RWPE2 (cell line): ENCODE results near the gene HOTAIR.
A peak's percentile ranks its signal among the peaks of the same experiment; 100 is the strongest.

ENCODE experiments used
- ATAC-seq: fragments of 200-7000 bp; cut with Tn5 transposase; 3 replicates; pipeline ENCODE4 v1.9.1; 2021; ENCODE audit warnings: low read depth
- DNase-seq: peaks from one replicate; pipeline ENCODE4 v3.0.0-alpha.2; 2020; ENCODE audit warnings: low spot score
- H3K27ac ChIP-seq: fragments of 450-650 bp; 2 replicates; pipeline ENCODE4 v1.5.1; 2017; ENCODE audit warnings: mild to moderate bottlenecking; ENCODE audit not compliant: poor library complexity, severe bottlenecking
- H3K27me3 ChIP-seq: fragments of 250-450 bp; sonication (Bioruptor Pico); 2 replicates; pipeline ENCODE4 v1.5.1; 2021; ENCODE audit warnings: mild to moderate bottlenecking, moderate library complexity; ENCODE audit not compliant: insufficient read depth, poor library complexity, severe bottlenecking
- H3K36me3 ChIP-seq: fragments of 250-450 bp; sonication (Bioruptor Pico); 2 replicates; pipeline ENCODE4 v1.5.1; 2020; ENCODE audit warnings: low read depth, mild to moderate bottlenecking, moderate library complexity
- H3K4me1 ChIP-seq: fragments of 250-450 bp; sonication (Bioruptor Pico); 2 replicates; pipeline ENCODE4 v1.5.1; 2021; ENCODE audit warnings: mild to moderate bottlenecking, moderate library complexity; ENCODE audit not compliant: insufficient read depth, poor library complexity, severe bottlenecking
- H3K4me3 ChIP-seq: fragments of 250-450 bp; sonication (Bioruptor Pico); 2 replicates; pipeline ENCODE4 v1.5.1; 2021; ENCODE audit warnings: mild to moderate bottlenecking, moderate library complexity; ENCODE audit not compliant: severe bottlenecking
- H3K9me3 ChIP-seq: fragments of 250-450 bp; sonication (Bioruptor Pico); 2 replicates; pipeline ENCODE4 v1.5.1; 2021; ENCODE audit warnings: mild to moderate bottlenecking, moderate library complexity; ENCODE audit not compliant: severe bottlenecking
- CTCF ChIP-seq: fragments of 450-650 bp; IDR thresholded peaks from one replicate; pipeline ENCODE4 v1.5.1; 2017; ENCODE audit warnings: mild to moderate bottlenecking, moderate library complexity; ENCODE audit not compliant: poor library complexity, severe bottlenecking

HOTAIR gene

GRCh38 chr12:54020591-54021405 is 46.0 kb upstream of the HOTAIR start:
- H3K27ac ChIP-seq, result no peak overlapping the region
- peaks cover 74% of the 10 kb centered on the region for H3K27me3 ChIP-seq
- ATAC-seq, result no peak
- no peak for DNase-seq
- TF ChIP-seq CTCF, result no peak
- H3K4me3 ChIP-seq, result no peak overlapping the region
- H3K36me3 ChIP-seq, result no peaks in the 10 kb centered on the region
- H3K9me3 ChIP-seq, result no peaks in the 10 kb centered on the region
- H3K4me1 ChIP-seq, result no peaks in the 10 kb centered on the region

- ATAC-seq, result no peak
- TF ChIP-seq CTCF, result no peak
- Histone ChIP-seq H3K9me3 (no peaks in the 10 kb centered on the region), H3K36me3 (no peaks in the 10 kb centered on the region), H3K4me3 (no peak overlapping the region), H3K27ac (no peak overlapping the region), H3K27me3 (peaks cover 74% of the 10 kb centered on the region), H3K4me1 (no peaks in the 10 kb centered on the region)
- DNase-seq, result no peak
These were observed 45.3 kb upstream of the HOTAIR start for GRCh38 chr12:54019924-54020590.

GRCh38 chr12:54019091-54019811 is 44.5 kb upstream of the HOTAIR start:
- Histone ChIP-seq H3K27ac (no peak overlapping the region), H3K36me3 (no peaks in the 10 kb centered on the region), H3K9me3 (no peaks in the 10 kb centered on the region), H3K4me1 (no peaks in the 10 kb centered on the region), H3K27me3 (peaks cover 76% of the 10 kb centered on the region), H3K4me3 (no peak overlapping the region)
- TF ChIP-seq CTCF, result no peak
- ATAC-seq (no peak), DNase-seq (no peak)

GRCh38 chr12:54018468-54018984 is 43.8 kb upstream of the HOTAIR start:
- no peaks in the 10 kb centered on the region for H3K36me3 ChIP-seq
- no peak for DNase-seq
- H3K4me3 ChIP-seq, result peak overlapping the region; percentile 44
- no peak for TF ChIP-seq CTCF
- H3K27me3 ChIP-seq, result peaks cover 76% of the 10 kb centered on the region
- H3K9me3 ChIP-seq, result no peaks in the 10 kb centered on the region
- H3K4me1 ChIP-seq, result no peaks in the 10 kb centered on the region
- no peak for ATAC-seq
- H3K27ac ChIP-seq, result peak overlapping the region; percentile 31
